Muscle layer of duodenum (tissue), 2 donors: ENCODE results near the gene FAM240B.

ENCODE experiments used
- H3K27ac ChIP-seq: one replicate; pipeline ENCODE4 v1.7.0; 2013; ENCODE audit warnings: mild to moderate bottlenecking, low read length
- H3K27me3 ChIP-seq: one replicate; pipeline ENCODE4 v1.7.0; 2013; ENCODE audit warnings: low read depth, mild to moderate bottlenecking, control low read depth, low read length
- H3K36me3 ChIP-seq, 2 donors: one replicate each; pipeline ENCODE4 v1.7.0; 2013; ENCODE audit warnings: low read length in 2 of 2, control low read depth in 1 of 2, mild to moderate bottlenecking in 1 of 2; ENCODE audit not compliant: insufficient read depth in 2 of 2, control insufficient read depth in 1 of 2
- H3K4me1 ChIP-seq, 2 donors: one replicate each; pipeline ENCODE4 v1.7.0; 2013; ENCODE audit warnings: low read length in 2 of 2, mild to moderate bottlenecking in 2 of 2, control low read depth in 1 of 2, moderate library complexity in 1 of 2; ENCODE audit not compliant: insufficient read depth in 2 of 2, control insufficient read depth in 1 of 2
- H3K4me3 ChIP-seq, 2 donors: one replicate each; pipeline ENCODE4 v1.7.0; 2013; ENCODE audit warnings: low read length in 2 of 2, low read depth in 1 of 2, mild to moderate bottlenecking in 1 of 2
- H3K9me3 ChIP-seq, 2 donors: one replicate each; pipeline ENCODE4 v1.7.0; 2013; ENCODE audit warnings: low read length in 2 of 2, control low read depth in 1 of 2, mild to moderate bottlenecking in 1 of 2; ENCODE audit not compliant: control insufficient read depth in 1 of 2
- donor health status: healthy.

The FAM240B gene

DNA sequence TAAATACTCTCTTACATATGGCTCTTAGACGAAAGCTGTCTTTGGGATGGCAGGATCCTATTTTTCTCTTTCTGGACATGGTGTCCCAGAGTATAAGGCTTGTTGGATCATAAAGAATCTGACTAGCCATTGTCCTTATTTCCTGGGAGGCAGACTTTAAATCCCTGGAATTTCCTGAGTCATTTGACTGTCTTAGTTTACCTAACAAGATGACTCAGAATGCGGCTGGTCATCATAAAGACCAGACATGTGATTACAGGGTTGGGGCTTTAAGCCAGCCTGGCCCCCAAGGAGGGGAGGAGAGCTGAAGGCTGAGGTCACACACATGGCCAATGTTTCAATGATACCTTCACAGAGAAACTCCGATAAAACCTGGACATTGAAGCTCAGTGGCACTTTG lies 37.2 kb downstream of the FAM240B start:
- Histone ChIP-seq H3K4me3 (no peak overlapping the region), H3K27ac (no peak overlapping the region)

DNA sequence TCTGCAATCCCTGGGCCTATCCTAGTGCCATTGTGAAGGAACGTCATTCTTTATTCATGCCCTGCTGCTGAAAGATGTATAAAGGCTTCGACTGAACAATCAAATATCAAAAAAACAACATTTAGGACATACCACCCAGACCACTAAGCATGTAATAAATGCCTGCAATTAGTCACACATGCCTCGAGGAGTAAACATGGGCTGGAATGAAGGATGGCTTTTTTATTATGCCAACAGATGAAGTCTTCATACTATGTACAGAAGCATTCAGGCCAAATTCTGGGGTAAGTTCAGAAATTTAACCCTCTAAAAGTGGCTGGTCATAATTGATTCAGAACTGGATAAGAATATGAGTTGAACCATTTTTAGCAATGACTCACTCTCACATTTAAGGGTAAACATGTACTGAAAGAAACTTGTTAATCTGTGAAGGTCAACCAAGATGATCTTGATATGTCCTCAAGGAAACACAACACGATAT lies 38.1 kb downstream of the FAM240B start:
- no peaks in the 10 kb centered on the region for H3K9me3 ChIP-seq
- peaks cover 0 to 1% of the 10 kb centered on the region in 2 donors for H3K4me1 ChIP-seq
- no peaks in the 10 kb centered on the region for H3K27me3 ChIP-seq
- H3K27ac ChIP-seq = no peak overlapping the region
- H3K4me3 ChIP-seq = no peak overlapping the region
- no peaks in the 10 kb centered on the region for H3K36me3 ChIP-seq

More for the DNA sequence above, 37.2 kb downstream of the FAM240B start:
- Histone ChIP-seq H3K9me3 (no peaks in the 10 kb centered on the region), H3K27me3 (no peaks in the 10 kb centered on the region), H3K4me1 (peaks cover 0 to 5% of the 10 kb centered on the region in 2 donors), H3K36me3 (no peaks in the 10 kb centered on the region)

DNA sequence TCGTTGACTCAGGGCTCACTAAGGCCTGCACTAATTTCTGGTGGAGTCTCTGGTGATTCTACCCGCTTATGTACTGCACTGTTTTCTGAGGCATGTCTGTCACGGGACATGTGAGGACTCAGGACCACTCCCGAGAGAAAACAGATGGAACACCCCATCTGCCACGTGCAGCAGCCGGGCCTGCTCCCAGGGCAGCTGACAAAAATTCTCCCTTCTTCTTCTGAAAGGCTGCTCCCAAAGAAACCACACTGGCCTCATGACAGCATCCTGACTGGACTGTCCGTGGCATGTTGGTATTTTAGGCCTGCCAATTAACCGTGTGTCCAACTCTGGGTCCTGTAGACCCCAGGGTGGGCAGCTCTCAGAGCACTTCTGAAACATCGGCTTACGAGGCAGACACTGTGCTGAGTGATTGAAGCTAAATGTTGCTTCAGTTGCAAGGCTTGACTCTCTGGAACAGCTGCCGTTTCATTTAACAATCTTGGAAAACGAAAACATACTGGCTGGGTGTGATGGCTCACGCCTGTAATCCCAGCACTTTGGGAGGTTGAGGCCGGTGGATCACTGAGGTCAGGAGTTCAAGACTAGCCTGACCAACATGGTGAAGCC lies 39.0 kb downstream of the FAM240B start:
- Histone ChIP-seq H3K9me3 (no peaks in the 10 kb centered on the region), H3K27ac (no peak overlapping the region), H3K4me1 (no peaks in the 10 kb centered on the region), H3K4me3 (no peak overlapping the region), H3K27me3 (no peaks in the 10 kb centered on the region), H3K36me3 (no peaks in the 10 kb centered on the region)

DNA sequence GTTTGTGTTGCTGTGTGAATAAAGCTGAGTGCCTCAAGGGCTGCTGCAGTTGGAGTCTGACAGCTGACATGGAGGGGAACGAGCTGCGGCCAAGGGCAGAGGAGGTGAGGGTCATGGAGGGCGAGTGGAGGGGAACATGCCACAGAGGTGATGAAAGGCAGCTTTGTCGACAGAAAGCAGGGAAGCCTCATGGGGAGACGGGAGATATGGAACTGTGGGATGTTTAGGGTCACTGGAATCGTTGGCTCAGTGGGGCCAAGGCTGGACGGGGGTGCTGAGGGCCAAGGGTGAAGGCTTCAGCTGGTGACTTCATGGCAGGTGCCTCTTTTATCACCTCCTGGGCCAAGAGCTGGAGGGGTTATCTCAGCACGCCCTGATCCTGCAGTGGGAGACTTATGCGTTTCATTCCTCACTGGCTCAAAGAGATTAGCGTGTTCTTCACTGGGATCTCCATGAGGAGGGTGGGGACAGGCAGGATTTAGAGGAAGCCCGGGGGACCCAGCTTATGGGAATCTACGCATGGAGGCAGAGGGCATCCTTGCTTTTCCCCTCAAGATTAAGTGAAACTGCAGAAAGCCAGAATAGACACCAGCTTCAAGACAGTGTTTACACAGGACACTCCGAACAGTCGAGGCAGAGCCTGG lies 42.2 kb downstream of the FAM240B start:
- H3K4me1 ChIP-seq = no peaks in the 10 kb centered on the region
- H3K27ac ChIP-seq = no peak overlapping the region
- no peak overlapping the region for H3K4me3 ChIP-seq
- no peaks in the 10 kb centered on the region for H3K9me3 ChIP-seq
- H3K27me3 ChIP-seq = no peaks in the 10 kb centered on the region
- no peaks in the 10 kb centered on the region for H3K36me3 ChIP-seq

DNA sequence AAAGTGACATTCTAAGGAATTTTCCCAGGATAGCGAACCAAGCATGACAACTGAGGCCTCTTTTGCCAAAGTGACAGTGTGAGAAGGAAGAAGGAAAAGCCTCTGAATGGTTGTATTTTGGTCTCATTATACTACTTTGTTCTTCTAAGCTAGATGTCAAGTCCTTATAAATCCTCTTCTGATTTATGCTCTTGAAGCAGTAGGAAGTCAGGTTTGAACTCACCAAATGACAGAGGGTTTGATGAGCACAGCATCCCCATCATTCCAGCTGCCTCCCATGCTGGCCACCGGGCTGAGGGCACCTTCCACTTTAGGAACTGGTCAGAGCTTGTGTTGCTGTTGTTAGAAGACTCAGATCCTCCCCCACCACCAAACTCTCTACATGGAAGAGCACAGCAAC lies 44.1 kb downstream of the FAM240B start:
- Histone ChIP-seq H3K27ac (no peak overlapping the region), H3K9me3 (no peaks in the 10 kb centered on the region), H3K4me3 (no peak overlapping the region), H3K4me1 (no peaks in the 10 kb centered on the region), H3K36me3 (no peaks in the 10 kb centered on the region), H3K27me3 (no peaks in the 10 kb centered on the region)

DNA sequence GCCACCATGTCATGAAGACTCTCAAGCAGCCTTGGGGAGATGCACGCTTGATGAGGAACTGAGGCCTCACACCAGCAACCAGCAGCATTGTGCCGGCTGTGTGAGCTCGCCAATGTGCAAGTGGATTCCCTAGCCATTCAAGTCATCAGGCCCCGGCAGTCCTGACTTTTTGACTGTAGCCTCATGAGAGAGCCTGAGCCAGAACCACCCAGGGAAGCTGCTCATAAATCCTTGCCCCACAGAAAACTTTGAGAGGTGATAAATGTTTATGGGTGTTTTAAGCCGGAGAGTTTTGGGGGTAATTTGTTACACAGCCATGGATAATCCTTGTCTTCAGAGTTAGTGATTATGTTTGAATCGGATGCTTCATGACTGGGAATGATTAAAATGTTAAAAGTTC lies 44.7 kb downstream of the FAM240B start:
- no peaks in the 10 kb centered on the region for H3K4me1 ChIP-seq
- H3K27me3 ChIP-seq = no peaks in the 10 kb centered on the region
- no peaks in the 10 kb centered on the region for H3K36me3 ChIP-seq
- no peak overlapping the region for H3K4me3 ChIP-seq
- H3K27ac ChIP-seq = no peak overlapping the region
- H3K9me3 ChIP-seq = no peaks in the 10 kb centered on the region

DNA sequence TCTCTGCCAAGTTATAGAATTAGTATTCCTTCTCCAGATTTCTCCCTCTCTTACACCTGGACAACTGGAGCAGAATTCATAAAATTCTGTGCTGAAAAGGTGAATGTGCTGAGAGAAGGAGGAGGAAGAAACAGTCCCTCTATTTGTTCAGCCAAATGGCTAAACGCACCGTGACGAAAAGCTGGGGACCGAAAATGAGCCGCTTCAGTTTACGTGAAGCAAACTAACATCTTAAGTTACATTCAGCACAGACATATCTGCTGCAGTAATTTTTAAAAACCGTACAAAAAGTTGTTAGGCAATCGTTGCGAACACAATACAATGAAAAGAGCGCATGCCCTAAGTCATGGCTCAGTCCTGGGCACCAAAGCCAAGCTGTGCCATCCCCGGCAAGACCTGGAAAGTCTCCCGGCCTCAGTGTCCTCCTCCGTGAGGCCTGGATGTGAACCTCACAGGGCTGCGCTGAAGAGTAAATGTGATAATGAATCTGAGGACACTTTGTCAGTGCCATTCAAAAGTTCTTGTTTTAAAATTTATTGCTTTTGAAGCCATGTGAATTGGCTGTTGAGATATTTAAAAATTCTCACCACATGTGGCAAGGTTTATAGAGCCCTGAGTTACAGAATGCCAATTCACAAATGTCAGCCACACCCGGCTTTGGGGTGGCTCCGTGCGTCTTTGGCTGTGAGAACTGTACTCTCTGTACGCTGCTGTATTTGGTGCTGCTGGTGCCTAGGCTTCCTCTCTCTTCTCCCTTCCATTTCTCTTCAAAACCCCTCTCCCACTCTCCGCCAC lies 46.3 kb downstream of the FAM240B start:
- H3K4me1 ChIP-seq = no peaks in the 10 kb centered on the region
- no peak overlapping the region for H3K27ac ChIP-seq
- no peaks in the 10 kb centered on the region for H3K36me3 ChIP-seq
- no peak overlapping the region for H3K4me3 ChIP-seq
- H3K27me3 ChIP-seq = no peaks in the 10 kb centered on the region
- H3K9me3 ChIP-seq = no peaks in the 10 kb centered on the region

DNA sequence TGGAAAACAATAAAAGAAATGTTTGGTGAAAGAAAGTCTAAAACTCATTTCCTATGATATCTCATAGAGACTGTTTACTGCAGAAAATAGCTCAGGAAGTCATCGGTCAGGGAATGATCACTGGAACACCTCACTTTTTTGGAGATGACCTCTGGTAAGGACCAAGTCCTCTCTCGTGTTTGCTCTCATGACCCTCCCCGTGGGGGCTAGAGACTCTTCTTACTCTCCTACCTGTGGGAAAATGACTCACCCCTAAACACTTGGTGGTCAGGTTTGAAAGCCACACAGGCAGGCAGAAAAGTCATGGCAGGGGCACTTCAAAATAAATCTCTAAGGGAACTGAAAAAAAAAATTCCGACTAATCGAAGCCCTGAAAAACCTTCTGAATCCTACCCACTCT lies 48.2 kb downstream of the FAM240B start:
- Histone ChIP-seq H3K36me3 (no peaks in the 10 kb centered on the region), H3K27ac (no peak overlapping the region), H3K9me3 (no peaks in the 10 kb centered on the region), H3K4me3 (no peak overlapping the region), H3K27me3 (no peaks in the 10 kb centered on the region), H3K4me1 (no peaks in the 10 kb centered on the region)

DNA sequence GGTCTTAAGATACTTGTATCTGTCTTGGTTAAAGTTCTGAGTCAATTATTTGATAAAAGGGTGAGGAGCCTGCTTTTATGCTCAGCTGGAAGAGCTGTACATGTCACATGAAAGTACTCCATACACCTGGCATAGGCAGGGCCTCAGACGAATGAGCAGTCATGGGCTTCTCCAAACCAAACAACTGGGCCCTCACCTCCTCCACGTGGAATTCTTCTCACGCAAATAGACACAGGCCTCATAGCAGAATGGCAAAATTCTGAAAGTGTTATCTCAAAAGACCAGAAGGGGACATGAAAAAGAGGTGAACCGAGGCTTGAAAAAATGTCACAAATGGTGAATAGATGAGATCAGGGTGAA lies 48.6 kb downstream of the FAM240B start:
- Histone ChIP-seq H3K4me1 (no peaks in the 10 kb centered on the region), H3K27ac (no peak overlapping the region), H3K27me3 (no peaks in the 10 kb centered on the region), H3K9me3 (no peaks in the 10 kb centered on the region), H3K4me3 (no peak overlapping the region), H3K36me3 (no peaks in the 10 kb centered on the region)

DNA sequence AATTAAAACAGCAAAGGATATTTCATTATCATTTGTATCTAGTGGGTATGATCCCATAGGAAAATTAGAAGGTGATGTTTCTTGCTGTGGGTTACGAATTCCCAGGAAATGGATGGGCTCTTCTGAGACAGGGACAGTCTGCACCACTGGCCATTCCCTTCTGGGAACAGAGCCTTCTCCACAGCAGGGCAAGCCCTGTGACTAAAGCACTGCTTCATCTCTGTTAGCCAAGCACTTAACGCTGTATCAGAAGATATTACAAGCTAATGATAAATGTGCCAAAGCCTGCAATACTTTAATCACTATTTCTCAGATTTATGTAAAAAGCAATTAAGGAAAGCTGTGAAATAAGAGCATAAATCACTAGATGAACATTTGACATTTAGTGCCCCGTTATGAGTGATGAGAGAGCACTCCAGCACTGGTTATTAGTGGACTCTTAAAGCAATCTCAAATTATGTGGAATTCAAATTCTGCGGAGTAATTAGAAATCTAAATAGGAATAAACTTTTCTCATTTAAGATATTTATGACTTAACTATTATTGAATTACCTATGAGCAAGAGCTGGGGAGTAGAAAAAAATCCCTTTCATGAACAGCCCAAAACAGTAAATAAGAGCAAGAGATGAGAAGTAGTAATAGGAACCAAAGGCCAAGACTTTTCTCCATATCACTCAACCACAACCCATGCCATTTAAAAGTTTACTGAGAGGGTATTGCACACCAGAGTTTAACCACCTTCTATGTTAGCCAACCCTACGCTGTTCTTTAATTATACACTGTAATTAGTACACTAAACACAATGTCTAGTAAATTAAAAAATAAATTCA lies 49.2 kb downstream of the FAM240B start:
- Histone ChIP-seq H3K27me3 (no peaks in the 10 kb centered on the region), H3K36me3 (no peaks in the 10 kb centered on the region), H3K27ac (no peak overlapping the region), H3K4me3 (no peak overlapping the region), H3K4me1 (no peaks in the 10 kb centered on the region), H3K9me3 (no peaks in the 10 kb centered on the region)
